HG02885 (cell line): Measurements from ENCODE around the gene AHSA1.

Experiments used
- ATAC-seq: cut with Tn5 transposase; IDR thresholded peaks from one replicate; pipeline ENCODE4 v1.9.1; 2021; ENCODE audit warnings: mild to moderate bottlenecking; ENCODE audit not compliant: unreplicated experiment, poor library complexity

The AHSA1 gene

GRCh38 chr14:77470224-77470870 is 12.5 kb downstream of the AHSA1 start:
- no peak for ATAC-seq

GRCh38 chr14:77473921-77474320 is 16.0 kb downstream of the AHSA1 start:
- ATAC-seq, result no peak

- no peak for ATAC-seq
Measured at GRCh38 chr14:77474479-77475177, 16.7 kb downstream of the AHSA1 start.

GRCh38 chr14:77475432-77476115 is 17.7 kb downstream of the AHSA1 start:
- ATAC-seq, result no peak

- no peak for ATAC-seq
Measured at GRCh38 chr14:77478029-77478428, 20.1 kb downstream of the AHSA1 start.

- ATAC-seq, result peak; percentile 97
Measured at GRCh38 chr14:77478796-77479195, 20.9 kb downstream of the AHSA1 start.

- ATAC-seq, result no peak
Measured at GRCh38 chr14:77482422-77482821, 24.5 kb downstream of the AHSA1 start.

GRCh38 chr14:77485256-77485655 is 27.4 kb downstream of the AHSA1 start:
- ATAC-seq, result no peak

GRCh38 chr14:77485901-77486678 is 28.2 kb downstream of the AHSA1 start:
- no peak for ATAC-seq

- ATAC-seq, result no peak
Measured at GRCh38 chr14:77488558-77488957, 30.7 kb downstream of the AHSA1 start.

- ATAC-seq, result no peak
Measured at GRCh38 chr14:77489041-77489440, 31.1 kb downstream of the AHSA1 start.

- ATAC-seq, result no peak
Measured at GRCh38 chr14:77490347-77490986, 32.6 kb downstream of the AHSA1 start.

- no peak for ATAC-seq
Measured at GRCh38 chr14:77491056-77491455, 33.2 kb downstream of the AHSA1 start.

- no peak for ATAC-seq
Measured at GRCh38 chr14:77495334-77495733, 37.4 kb downstream of the AHSA1 start.

- peak; percentile 78 for ATAC-seq
Measured at GRCh38 chr14:77498120-77498979, 40.5 kb downstream of the AHSA1 start, which contains the start of gene ISM2. TSS of gene ISM2 (minus strand) at chr14:77498816. CDS start at chr14:77498793, 23 bp downstream.

- ATAC-seq, result peak; percentile 24
Measured at GRCh38 chr14:77498984-77499527, 41.2 kb downstream of the AHSA1 start.

GRCh38 chr14:77502109-77502782 is 44.4 kb downstream of the AHSA1 start:
- no peak for ATAC-seq

GRCh38 chr14:77503138-77503537 is 45.2 kb downstream of the AHSA1 start:
- no peak for ATAC-seq
